HepG2 (cell line): Measurements from ENCODE around the gene MAP3K3. TPM values are rescaled to one million over a fixed set of nuclear protein-coding genes. Genes with fewer than 3 reads are reported as not detected.

Experiments used
- ADNP ChIP-seq: sonication (generic); formaldehyde crosslinking; IDR thresholded peaks from 2 replicates; pipeline ENCODE4 v1.4.0; 2020; ENCODE audit warnings: missing genetic modification reagents
- EP300 ChIP-seq, 3 experiments: sonication (generic) in 1 of 3; formaldehyde crosslinking in 1 of 3; IDR thresholded peaks; 2 replicates each; pipeline versions ENCODE4 v1.5.1 to v1.6.1; 2011 to 2020; ENCODE audit warnings: low read depth in 2 of 3, low read length in 2 of 3, borderline replicate concordance in 1 of 3, improper control_type of control experiment in 1 of 3, mild to moderate bottlenecking in 1 of 3, missing genetic modification reagents in 1 of 3, moderate library complexity in 1 of 3
- FOSL1 ChIP-seq: sonication (generic); formaldehyde crosslinking; IDR thresholded peaks from 2 replicates; pipeline ENCODE4 v1.9.0; 2021; ENCODE audit warnings: missing genetic modification reagents, borderline replicate concordance
- SIN3A ChIP-seq: IDR thresholded peaks from 2 replicates; pipeline ENCODE4 v1.6.1; 2011; ENCODE audit warnings: low read depth, mild to moderate bottlenecking, control low read depth, low read length, borderline replicate concordance
- SRY ChIP-seq: sonication (generic); formaldehyde crosslinking; IDR thresholded peaks from 2 replicates; pipeline ENCODE4 v1.8.0; 2022; ENCODE audit warnings: mild to moderate bottlenecking, missing genetic modification reagents
- TSC22D2 ChIP-seq: sonication (generic); formaldehyde crosslinking; IDR thresholded peaks from 2 replicates; pipeline ENCODE4 v1.5.1; 2020; ENCODE audit warnings: missing genetic modification reagents, mild to moderate bottlenecking, borderline replicate concordance
- ZBTB8A ChIP-seq: sonication (generic); formaldehyde crosslinking; IDR thresholded peaks from 2 replicates; pipeline ENCODE4 v1.4.0; 2020; ENCODE audit warnings: mild to moderate bottlenecking, low read depth, missing genetic modification reagents, borderline replicate concordance
- ZFP82 ChIP-seq: sonication (generic); formaldehyde crosslinking; IDR thresholded peaks from 2 replicates; pipeline ENCODE4 v1.5.1; 2020; ENCODE audit warnings: mild to moderate bottlenecking, missing genetic modification reagents, borderline replicate concordance
- ZNF460 ChIP-seq: sonication (generic); formaldehyde crosslinking; IDR thresholded peaks from 2 replicates; pipeline ENCODE4 v1.5.1; 2020; ENCODE audit warnings: missing genetic modification reagents, mild to moderate bottlenecking, borderline replicate concordance
- ZNF749 ChIP-seq: sonication (generic); formaldehyde crosslinking; IDR thresholded peaks from 2 replicates; pipeline ENCODE4 v1.8.0; 2022; ENCODE audit warnings: mild to moderate bottlenecking, missing genetic modification reagents, moderate library complexity, borderline replicate concordance
- ZNF766 ChIP-seq: sonication (generic); formaldehyde crosslinking; IDR thresholded peaks from 2 replicates; pipeline ENCODE4 v1.5.0; 2020; ENCODE audit warnings: missing genetic modification reagents, borderline replicate concordance
- ZNF879 ChIP-seq: sonication (generic); formaldehyde crosslinking; IDR thresholded peaks from 2 replicates; pipeline ENCODE4 v1.8.1; 2023; ENCODE audit warnings: missing genetic modification reagents
- polyA plus RNA-seq, 8 experiments: library from polyadenylated mRNA; depleted of rRNA in 3 of 8; stranded (reverse) in 7 of 8; unstranded in 1 of 8; fragments of >200 nt; fragmentation: Illumina TruSeq in 4 of 8; extraction: Trizol in 4 of 8; gene quantifications; 2 replicates each; pipeline versions ENCODE4 v1.2.1 to v1.2.3, GENCODE V29; 2011 to 2016; ENCODE audit warnings: low read depth in 4 of 8, missing spikeins in 1 of 8, mixed read lengths in 1 of 8; ENCODE audit not compliant: insufficient read depth in 1 of 8
- total RNA-seq, 5 experiments: library from RNA; depleted of rRNA; stranded (reverse); fragments of >200 nt; fragmentation: Illumina TruSeq; extraction: Trizol; gene quantifications; 2 replicates each; pipeline ENCODE4 v1.2.3, GENCODE V29; 2016; ENCODE audit warnings: low read depth in 1 of 5
- TF ChIP-seq, protein P1 (sequence below): sonication (generic); formaldehyde crosslinking; IDR thresholded peaks from 2 replicates; pipeline ENCODE4 v1.4.0; 2020; ENCODE audit warnings: low read depth, mild to moderate bottlenecking, missing genetic modification reagents
- TF ChIP-seq, protein P2 (sequence below), 2 experiments: sonication (generic) in 1 of 2; formaldehyde crosslinking in 1 of 2; IDR thresholded peaks; 2 replicates each; pipeline versions ENCODE4 v1.6.1 to v1.9.0; 2014 to 2022; ENCODE audit warnings: antibody characterized with exemption in 1 of 2, borderline replicate concordance in 1 of 2, inconsistent platforms in 1 of 2, low read depth in 1 of 2, missing genetic modification reagents in 1 of 2
- TF ChIP-seq, protein P3 (sequence below): sonication (generic); formaldehyde crosslinking; IDR thresholded peaks from 2 replicates; pipeline ENCODE4 v1.4.0; 2020; ENCODE audit warnings: missing genetic modification reagents, mild to moderate bottlenecking, borderline replicate concordance

MAP3K3 gene
- total and polyA plus RNA-seq, 2 of the 13 experiments (the other 11 are each of a cell fraction or from before 2014, with no cell fraction given): 17.7 to 21.8 TPM

DNA sequence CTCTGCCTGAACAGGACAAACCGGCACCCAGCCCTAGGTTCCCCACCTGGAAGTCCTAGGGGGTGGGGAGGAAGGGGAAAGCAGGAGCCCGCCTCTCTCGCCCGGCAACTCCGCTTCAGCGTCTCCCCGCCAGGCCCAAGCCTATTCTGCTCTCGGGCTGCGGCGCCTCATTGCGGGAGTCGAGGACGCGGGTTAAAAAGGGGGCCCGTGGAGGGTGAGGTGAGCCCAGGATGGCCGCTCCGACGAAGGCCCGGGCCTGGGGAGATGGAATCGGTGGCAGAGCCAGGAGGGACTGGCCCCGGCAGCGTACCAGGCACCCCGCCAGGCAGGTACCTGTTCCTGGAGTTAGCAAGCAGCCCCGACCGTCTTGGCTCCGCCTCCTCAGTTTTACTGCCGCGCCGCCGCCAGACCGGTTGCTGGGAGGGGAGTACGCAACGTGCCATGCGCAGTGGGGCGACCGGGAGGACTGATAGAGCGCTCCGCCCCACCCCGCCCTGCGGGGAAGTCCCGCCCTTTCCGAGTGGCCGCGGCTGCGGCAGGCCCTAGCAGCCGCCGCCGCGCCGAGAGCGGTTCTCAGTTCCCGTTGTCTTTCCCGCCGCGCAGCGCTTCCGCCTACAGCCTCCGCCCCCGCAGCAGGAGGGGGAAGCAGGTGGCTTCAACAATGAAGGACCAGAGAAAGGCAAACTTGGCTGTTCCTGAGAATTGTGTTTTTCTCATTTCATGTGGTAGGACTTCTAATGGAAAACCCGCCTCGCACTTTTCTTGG is 119.4 kb downstream of the MAP3K3 start, which contains the start of gene STRADA (continued):
- TF ChIP-seq, protein P1, sequence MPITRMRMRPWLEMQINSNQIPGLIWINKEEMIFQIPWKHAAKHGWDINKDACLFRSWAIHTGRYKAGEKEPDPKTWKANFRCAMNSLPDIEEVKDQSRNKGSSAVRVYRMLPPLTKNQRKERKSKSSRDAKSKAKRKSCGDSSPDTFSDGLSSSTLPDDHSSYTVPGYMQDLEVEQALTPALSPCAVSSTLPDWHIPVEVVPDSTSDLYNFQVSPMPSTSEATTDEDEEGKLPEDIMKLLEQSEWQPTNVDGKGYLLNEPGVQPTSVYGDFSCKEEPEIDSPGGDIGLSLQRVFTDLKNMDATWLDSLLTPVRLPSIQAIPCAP: no peak
- peak; percentile 84; the same call in 1 of the 2 replicates for TF ChIP-seq ZNF766 (CRISPR knock-in tag)
- TF ChIP-seq, protein P2, sequence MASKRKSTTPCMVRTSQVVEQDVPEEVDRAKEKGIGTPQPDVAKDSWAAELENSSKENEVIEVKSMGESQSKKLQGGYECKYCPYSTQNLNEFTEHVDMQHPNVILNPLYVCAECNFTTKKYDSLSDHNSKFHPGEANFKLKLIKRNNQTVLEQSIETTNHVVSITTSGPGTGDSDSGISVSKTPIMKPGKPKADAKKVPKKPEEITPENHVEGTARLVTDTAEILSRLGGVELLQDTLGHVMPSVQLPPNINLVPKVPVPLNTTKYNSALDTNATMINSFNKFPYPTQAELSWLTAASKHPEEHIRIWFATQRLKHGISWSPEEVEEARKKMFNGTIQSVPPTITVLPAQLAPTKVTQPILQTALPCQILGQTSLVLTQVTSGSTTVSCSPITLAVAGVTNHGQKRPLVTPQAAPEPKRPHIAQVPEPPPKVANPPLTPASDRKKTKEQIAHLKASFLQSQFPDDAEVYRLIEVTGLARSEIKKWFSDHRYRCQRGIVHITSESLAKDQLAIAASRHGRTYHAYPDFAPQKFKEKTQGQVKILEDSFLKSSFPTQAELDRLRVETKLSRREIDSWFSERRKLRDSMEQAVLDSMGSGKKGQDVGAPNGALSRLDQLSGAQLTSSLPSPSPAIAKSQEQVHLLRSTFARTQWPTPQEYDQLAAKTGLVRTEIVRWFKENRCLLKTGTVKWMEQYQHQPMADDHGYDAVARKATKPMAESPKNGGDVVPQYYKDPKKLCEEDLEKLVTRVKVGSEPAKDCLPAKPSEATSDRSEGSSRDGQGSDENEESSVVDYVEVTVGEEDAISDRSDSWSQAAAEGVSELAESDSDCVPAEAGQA (IDR thresholded peaks at IDR 0.05; ENCODE audit: low read depth): no peak
- TF ChIP-seq, protein P2 (CRISPR knock-in tag; IDR thresholded peaks at IDR 0.05; ENCODE audit: borderline replicate concordance): 0 out of 2 replicates have a peak, but pooled peaks have one; percentile 52
- TF ChIP-seq EP300 (IDR thresholded peaks at IDR 0.05; ENCODE audit: low read depth in 2 of 2, low read length in 2 of 2): no peak
- 0 out of 2 replicates have a peak, but pooled peaks have one; percentile 4 for TF ChIP-seq EP300 (CRISPR knock-in tag; IDR thresholded peaks at IDR 0.05; ENCODE audit: borderline replicate concordance)
- TF ChIP-seq, protein P3, sequence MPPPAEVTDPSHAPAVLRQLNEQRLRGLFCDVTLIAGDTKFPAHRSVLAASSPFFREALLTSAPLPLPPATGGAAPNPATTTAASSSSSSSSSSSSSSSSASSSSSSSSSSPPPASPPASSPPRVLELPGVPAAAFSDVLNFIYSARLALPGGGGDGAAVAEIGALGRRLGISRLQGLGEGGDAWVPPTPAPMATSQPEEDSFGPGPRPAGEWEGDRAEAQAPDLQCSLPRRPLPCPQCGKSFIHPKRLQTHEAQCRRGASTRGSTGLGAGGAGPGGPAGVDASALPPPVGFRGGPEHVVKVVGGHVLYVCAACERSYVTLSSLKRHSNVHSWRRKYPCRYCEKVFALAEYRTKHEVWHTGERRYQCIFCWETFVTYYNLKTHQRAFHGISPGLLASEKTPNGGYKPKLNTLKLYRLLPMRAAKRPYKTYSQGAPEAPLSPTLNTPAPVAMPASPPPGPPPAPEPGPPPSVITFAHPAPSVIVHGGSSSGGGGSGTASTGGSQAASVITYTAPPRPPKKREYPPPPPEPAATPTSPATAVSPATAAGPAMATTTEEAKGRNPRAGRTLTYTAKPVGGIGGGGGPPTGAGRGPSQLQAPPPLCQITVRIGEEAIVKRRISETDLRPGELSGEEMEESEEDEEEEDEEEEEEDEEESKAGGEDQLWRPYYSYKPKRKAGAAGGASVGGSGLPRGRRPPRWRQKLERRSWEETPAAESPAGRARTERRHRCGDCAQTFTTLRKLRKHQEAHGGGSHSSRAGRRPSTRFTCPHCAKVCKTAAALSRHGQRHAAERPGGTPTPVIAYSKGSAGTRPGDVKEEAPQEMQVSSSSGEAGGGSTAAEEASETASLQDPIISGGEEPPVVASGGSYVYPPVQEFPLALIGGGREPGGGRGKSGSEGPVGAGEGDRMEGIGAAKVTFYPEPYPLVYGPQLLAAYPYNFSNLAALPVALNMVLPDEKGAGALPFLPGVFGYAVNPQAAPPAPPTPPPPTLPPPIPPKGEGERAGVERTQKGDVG (CRISPR knock-in tag): peak; percentile 30; the same call in 1 of the 2 replicates
- peak; percentile 73 for TF ChIP-seq ZNF749
- no peak for TF ChIP-seq ZBTB8A (CRISPR knock-in tag)
- TF ChIP-seq ADNP (CRISPR knock-in tag): peak; percentile 65; the same call in 1 of the 2 replicates
- peak; percentile 96 for TF ChIP-seq SIN3A
- no peak; the same call in none of the 2 replicates for TF ChIP-seq ZNF879
- peak; percentile 61; the same call in 1 of the 2 replicates for TF ChIP-seq ZNF460
- TF ChIP-seq SRY (CRISPR knock-in tag): peak; percentile 77; the same call in 1 of the 2 replicates
- no peak for TF ChIP-seq ZFP82 (CRISPR knock-in tag)
- TF ChIP-seq TSC22D2 (CRISPR knock-in tag): no peak
- no peak for TF ChIP-seq FOSL1 (CRISPR knock-in tag)
